Panc1 (cell line): Measurements from ENCODE around the gene PALB2. TPM values are rescaled to one million over a fixed set of nuclear protein-coding genes. Genes with fewer than 3 reads are reported as not detected.
A peak's percentile ranks its signal among the peaks of the same experiment; 100 is the strongest.

ENCODE experiments used
- ATAC-seq: fragments of 200-7000 bp; cut with Tn5 transposase; 2 replicates; pipeline ENCODE4 v1.9.1; 2020; ENCODE audit warnings: mild to moderate bottlenecking, moderate library complexity
- BruUV-seq: library from RNA; stranded (reverse); fragments of 400-500 nt; replicated peaks from 2 replicates; lab custom pipeline; 2021; lab: Mats Ljungman, UMichigan
- CTCF ChIA-PET: fragments of 300-600 bp; sonication (Branson Sonifier 250); formaldehyde crosslinking; loops from one replicate; lab custom pipeline; 2022; ENCODE audit warnings: antibody characterized with exemption; lab: Charles Lee
- POLR2A ChIA-PET: fragments of 300-600 bp; sonication (Branson Sonifier 250); formaldehyde crosslinking; loops from one replicate; lab custom pipeline; 2022; ENCODE audit warnings: antibody characterized with exemption; lab: Charles Lee
- DNase-seq: peaks from one replicate; pipeline ENCODE4 v3.0.0-alpha.2; 2010; ENCODE audit warnings: low read depth, low spot score
- H3K27ac ChIP-seq: 2 replicates; pipeline ENCODE4 v1.5.1; 2011; ENCODE audit warnings: mild to moderate bottlenecking, low read length, inconsistent platforms
- H3K27me3 ChIP-seq: fragments of 200-500 bp; sonication (Bioruptor generic); 2 replicates; pipeline ENCODE4 v1.6.0; 2014; ENCODE audit warnings: low read length, inconsistent platforms; ENCODE audit not compliant: control insufficient read depth, insufficient read depth
- H3K36me3 ChIP-seq: fragments of 200-500 bp; sonication (Bioruptor generic); 2 replicates; pipeline ENCODE4 v1.5.1; 2014; ENCODE audit warnings: inconsistent platforms, mild to moderate bottlenecking, low read length, moderate library complexity; ENCODE audit not compliant: control insufficient read depth, insufficient read depth
- H3K4me1 ChIP-seq: 2 replicates; pipeline ENCODE4 v1.5.1; 2011; ENCODE audit warnings: inconsistent platforms, mild to moderate bottlenecking, low read length, moderate library complexity; ENCODE audit not compliant: control insufficient read depth, insufficient read depth
- H3K4me3 ChIP-seq, 2 experiments: 2 replicates each; pipeline ENCODE4 v1.5.1; 2011 to 2012; ENCODE audit warnings: low read depth in 2 of 2, low read length in 2 of 2, mild to moderate bottlenecking in 2 of 2, inconsistent platforms in 1 of 2, moderate library complexity in 1 of 2
- H3K9me3 ChIP-seq: fragments of 200-500 bp; sonication (Bioruptor generic); 2 replicates; pipeline ENCODE4 v1.5.1; 2014; ENCODE audit warnings: low read depth, mild to moderate bottlenecking, inconsistent platforms, low read length, moderate library complexity; ENCODE audit not compliant: control insufficient read depth, insufficient read depth
- CTCF ChIP-seq: fragments of 450-650 bp; IDR thresholded peaks from 2 replicates; pipeline ENCODE4 v1.5.1; 2017; ENCODE audit warnings: mild to moderate bottlenecking
- POLR2AphosphoS5 ChIP-seq: IDR thresholded peaks from 2 replicates; pipeline ENCODE4 v1.6.1; 2012; ENCODE audit warnings: mild to moderate bottlenecking, low read depth, low read length, moderate library complexity
- REST ChIP-seq, 2 experiments: IDR thresholded peaks; 2 replicates each; pipeline ENCODE4 v1.6.1; 2011 to 2012; ENCODE audit warnings: low read depth in 2 of 2, control low read depth in 1 of 2, low read length in 1 of 2, mild to moderate bottlenecking in 1 of 2, moderate library complexity in 1 of 2; ENCODE audit not compliant: insufficient read depth in 1 of 2
- SIN3A ChIP-seq: IDR thresholded peaks from 2 replicates; pipeline ENCODE4 v1.6.1; 2012; ENCODE audit warnings: low read depth, mild to moderate bottlenecking, low read length, moderate library complexity, borderline replicate concordance; ENCODE audit not compliant: insufficient read depth
- TCF7L2 ChIP-seq: IDR thresholded peaks from 2 replicates; pipeline ENCODE4 v1.6.1; 2011; ENCODE audit warnings: mild to moderate bottlenecking, low read depth, low read length, inconsistent platforms
- in situ Hi-C: cut with HindIII; loops from 2 replicates; pipeline ENCODE4 v1.10.0; 2016; ENCODE audit warnings: low sequenced_read_pairs, low pct_unique_long_range_greater_than_20kb
- intact Hi-C: fragments of 100-400 bp; cut with micrococcal nuclease; formaldehyde crosslinking; loops from one replicate; pipeline ENCODE4 v1.10.0; 2022; ENCODE audit not compliant: unreplicated experiment
- total RNA-seq: library from RNA; stranded (reverse); gene quantifications from one replicate; pipeline ENCODE4 v1.2.1, GENCODE V29; 2021; ENCODE audit not compliant: unreplicated experiment

The PALB2 gene
- total RNA-seq, 1 experiment from 2014 or later: 21.7 TPM

GRCh38 chr16:23571895-23572294 lies 69.2 kb downstream of the PALB2 start:
- CTCF ChIA-PET: no interaction called here
- no TSS peak for BruUV-seq
- DNase-seq: no peak
- no peak for ATAC-seq
- no peak overlapping the region for H3K4me3 ChIP-seq
- in situ Hi-C loops (no loop called here), intact Hi-C loops (no loop called here)
- H3K27ac ChIP-seq: no peak overlapping the region
- no peaks in the 10 kb centered on the region for H3K27me3 ChIP-seq
- H3K9me3 ChIP-seq: no peaks in the 10 kb centered on the region
- TF ChIP-seq CTCF (no peak), SIN3A (no peak), REST (IDR thresholded peaks at IDR 0.05; ENCODE audit: insufficient read depth in 1 of 2, low read depth in 2 of 2, low read length in 1 of 2) (no peak), TCF7L2 (no peak), POLR2AphosphoS5 (no peak)
- H3K4me1 ChIP-seq: no peaks in the 10 kb centered on the region
- POLR2A ChIA-PET: interaction anchor here (0.6 kb wide), 1 partner anchor 117 kb away, joined by 4 read pairs; no protein-coding TSS in a partner anchor
- peaks cover 22% of the 10 kb centered on the region for H3K36me3 ChIP-seq

GRCh38 chr16:23570992-23571632 lies 70.0 kb downstream of the PALB2 start:
- H3K27ac ChIP-seq: no peak overlapping the region
- intact Hi-C loops (no loop called here), in situ Hi-C loops (no loop called here)
- H3K4me3 ChIP-seq: no peak overlapping the region
- H3K9me3 ChIP-seq: no peaks in the 10 kb centered on the region
- DNase-seq: no peak
- TF ChIP-seq TCF7L2: no peak
- no peak for TF ChIP-seq POLR2AphosphoS5
- no peak for TF ChIP-seq SIN3A
- TF ChIP-seq REST (IDR thresholded peaks at IDR 0.05; ENCODE audit: insufficient read depth in 1 of 2, low read depth in 2 of 2, low read length in 1 of 2): no peak
- TF ChIP-seq CTCF: no peak
- H3K4me1 ChIP-seq: no peaks in the 10 kb centered on the region
- POLR2A ChIA-PET: interaction anchor here (0.6 kb wide), 1 partner anchor 51 kb away, joined by 3 read pairs; no protein-coding TSS in a partner anchor
- peaks cover 22% of the 10 kb centered on the region for H3K36me3 ChIP-seq
- TSS peak; percentile 20 for BruUV-seq
- CTCF ChIA-PET: no interaction called here
- ATAC-seq: no peak
- no peaks in the 10 kb centered on the region for H3K27me3 ChIP-seq
